Measurements from ENCODE around the gene WDR33.

The WDR33 gene

GRCh38 chr2:127672341-127673224, 138.4 kb downstream of the WDR33 start:
- no peak for DNase-seq (ENCODE audit: low spot score)

DNA sequence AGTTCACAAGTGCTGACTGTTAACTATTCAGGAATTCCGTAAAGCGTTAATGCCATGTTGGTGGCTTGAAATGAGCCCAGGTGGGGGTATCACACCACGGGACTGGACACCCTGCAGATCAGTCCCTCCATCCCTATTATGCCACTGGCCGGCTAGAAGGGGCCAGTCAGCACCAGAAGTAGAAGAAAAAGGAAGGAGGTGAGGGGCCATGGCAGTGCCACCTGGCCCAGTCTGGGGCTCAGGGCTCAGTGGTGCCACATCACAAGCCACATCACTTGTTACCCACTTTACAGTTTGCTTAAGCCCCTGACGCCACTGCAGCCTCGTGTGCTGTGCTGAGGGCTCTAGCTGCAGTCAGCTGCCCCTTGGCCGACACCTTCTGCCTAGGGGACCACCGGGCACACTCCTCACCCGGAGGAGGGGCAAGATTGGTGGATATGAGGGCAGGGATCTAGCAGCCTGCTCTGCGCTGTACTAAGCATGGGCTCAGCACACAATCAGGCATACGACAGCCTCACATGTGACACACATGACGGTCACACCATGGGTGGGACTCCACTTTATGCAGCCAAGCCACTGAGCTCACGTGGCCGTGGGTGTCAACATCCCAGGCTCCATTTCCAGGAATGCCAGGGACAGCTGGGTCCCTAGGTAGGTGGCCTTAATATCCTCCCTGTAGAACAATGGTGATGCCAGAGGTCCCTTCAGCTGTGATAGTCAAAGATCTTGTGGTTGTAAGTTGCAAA, 139.2 kb downstream of the WDR33 start:
- no peak for DNase-seq (ENCODE audit: low spot score)

GRCh38 chr2:127670957-127671290, 140.0 kb downstream of the WDR33 start:
- no peak for DNase-seq (ENCODE audit: low spot score)

- DNase-seq (ENCODE audit: low spot score), result no peak
Observed at GRCh38 chr2:127670055-127670956, 140.7 kb downstream of the WDR33 start.

- DNase-seq (ENCODE audit: low spot score), result no peak
Observed at GRCh38 chr2:127669056-127669455, 141.9 kb downstream of the WDR33 start.

GRCh38 chr2:127665267-127665893, 145.6 kb downstream of the WDR33 start:
- DNase-seq (ENCODE audit: low spot score), result no peak

GRCh38 chr2:127664895-127665225, 146.1 kb downstream of the WDR33 start:
- no peak for DNase-seq (ENCODE audit: low spot score)

DNA sequence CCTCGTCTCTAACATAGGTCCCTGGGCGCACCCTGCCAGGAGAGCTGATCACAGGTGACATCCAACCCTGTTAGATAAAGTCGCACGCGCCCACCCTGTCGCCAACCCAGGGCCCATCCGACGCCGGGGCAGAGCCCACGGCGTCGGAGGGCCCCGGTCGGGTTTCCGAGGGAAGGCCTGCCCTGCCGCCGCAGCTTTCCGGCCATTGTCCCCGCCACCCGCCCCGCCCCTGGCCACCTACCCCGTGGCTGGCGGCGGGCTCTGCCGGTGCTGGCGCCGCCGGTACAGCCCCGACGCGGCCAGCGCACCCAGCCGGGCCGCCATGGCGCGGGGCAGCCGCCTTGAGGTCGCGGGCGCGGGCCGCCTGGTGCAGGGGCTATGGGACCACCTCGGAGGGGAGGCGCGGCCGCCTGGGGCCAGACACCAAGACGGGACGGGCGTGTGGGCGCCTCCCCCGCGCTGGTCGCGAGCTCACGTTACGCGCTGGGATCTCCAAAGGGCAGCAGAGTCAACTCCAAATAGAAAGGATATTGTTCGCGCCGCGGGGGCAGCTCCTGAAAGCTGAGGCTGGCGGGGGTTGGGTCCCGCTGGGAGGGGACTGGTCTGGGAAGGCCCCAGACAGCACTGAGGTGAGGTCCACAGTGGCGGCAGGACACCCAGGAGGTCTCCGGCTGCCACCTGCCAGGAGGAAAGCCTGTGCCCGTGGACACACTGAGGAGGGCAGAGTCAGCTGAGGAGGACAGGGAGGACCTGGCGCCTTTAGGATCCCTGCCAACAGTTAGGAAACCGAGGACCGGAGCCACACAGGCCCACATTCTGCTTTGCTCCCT, 146.7 kb downstream of the WDR33 start:
- no peak for DNase-seq (ENCODE audit: low spot score)

DNA sequence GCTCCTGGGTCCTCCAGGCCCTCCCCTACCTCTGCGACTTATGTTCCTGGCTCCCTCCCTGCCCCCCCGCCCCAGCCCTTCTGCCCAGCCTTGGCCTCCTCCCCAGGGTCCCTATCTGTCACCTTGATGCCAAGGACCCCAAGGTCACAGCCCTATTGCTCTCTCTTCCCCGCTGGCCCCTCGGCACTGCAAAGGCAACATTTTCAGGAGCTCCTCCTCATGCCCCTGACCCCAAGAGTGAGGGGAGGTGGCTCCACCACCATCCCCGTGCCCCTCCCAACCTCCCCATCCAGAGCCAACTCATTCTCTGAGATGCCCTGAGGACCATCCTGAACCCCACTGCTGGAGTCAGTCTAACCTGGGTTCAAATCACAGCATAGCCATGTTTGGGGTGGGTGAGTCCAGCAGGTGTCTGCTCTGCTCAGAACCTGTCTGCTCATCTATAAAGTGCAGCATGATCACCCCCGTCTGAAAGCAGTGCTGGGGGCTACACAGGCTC, 147.4 kb downstream of the WDR33 start:
- no peak for DNase-seq (ENCODE audit: low spot score)

DNA sequence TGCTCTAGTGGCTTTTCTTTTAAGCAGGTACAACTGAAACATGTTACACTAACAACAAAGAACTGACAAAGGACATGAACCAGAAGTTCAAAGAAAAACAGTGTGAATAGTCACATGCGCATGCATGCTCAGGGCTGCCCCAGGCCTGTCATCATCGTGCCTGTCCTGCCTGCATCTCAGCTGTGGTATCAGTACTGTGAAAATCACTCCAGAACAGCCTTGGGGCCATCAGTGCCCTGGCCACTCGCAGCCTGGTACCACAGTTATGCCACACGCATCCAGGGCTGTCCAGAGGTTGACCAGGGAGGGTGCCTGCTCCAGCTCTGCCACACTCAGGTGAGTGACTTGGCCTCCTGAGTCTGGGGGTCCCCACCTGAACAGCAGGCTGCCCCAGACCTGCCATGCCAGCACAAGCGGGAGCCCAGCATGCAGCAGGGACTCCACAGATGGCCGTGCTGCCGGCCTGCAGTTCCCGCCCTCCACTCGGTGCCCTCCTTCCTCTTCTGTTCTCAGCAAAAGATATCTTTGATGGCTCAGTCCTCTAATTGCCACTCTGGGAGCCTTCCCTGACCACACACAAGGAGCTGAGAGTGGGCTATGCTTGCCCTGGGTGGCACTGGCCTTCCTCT, 147.9 kb downstream of the WDR33 start:
- DNase-seq (ENCODE audit: low spot score), result no peak

DNA sequence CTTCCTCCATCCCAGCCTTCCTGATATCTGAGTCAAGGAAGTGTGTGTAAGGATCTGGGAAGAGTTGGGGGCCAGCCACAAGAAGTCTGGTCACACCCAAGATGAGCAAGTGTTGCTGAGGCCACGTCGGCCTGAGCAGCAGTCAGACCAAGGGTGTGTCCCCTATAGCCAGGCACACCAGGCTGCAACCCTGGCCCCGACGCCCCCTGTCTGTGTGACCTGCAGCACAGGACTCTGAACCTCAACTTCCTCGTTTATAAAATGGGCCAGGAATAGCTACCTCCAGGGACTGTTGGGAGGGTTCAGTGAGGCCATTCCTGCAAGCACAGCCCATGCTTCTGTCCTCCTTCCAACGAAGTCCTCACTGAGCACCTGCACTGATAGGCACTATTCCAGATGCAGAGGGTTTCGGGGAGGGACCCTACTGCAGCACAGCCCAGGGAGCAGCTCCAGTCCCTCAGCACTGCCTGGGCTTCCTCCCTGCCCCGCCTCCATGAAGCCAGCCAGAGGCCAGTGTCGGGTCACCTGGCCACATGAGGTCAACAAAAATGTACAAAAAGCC, 148.9 kb downstream of the WDR33 start:
- DNase-seq (ENCODE audit: low spot score), result no peak

DNA sequence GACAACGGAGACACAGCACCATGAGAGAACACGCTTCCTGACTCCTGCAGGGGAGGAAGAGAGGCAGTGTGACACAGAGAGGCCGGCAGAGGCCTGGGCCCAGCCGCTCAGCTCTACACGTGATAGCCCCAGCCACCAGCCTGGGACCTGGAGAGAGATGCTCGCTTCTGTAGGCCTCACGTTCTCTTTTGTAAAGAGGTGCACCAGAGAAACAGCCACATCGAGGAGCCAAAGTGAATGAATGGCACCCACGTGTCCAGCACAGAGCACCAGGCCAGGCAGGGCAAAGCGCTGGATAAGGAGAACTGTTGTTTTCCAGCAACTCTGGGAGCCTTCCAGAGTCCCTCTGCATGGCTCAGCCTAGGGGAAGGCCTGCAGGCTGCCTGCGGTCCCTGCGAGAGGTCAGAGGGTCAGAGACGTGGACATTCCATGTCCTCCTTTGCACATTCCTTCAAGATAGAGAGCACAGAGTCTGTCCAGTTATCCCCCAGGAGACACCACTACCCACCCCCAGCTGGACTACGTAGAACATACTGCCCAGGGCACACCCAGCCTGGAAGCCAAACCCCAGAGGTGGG, 149.8 kb downstream of the WDR33 start:
- DNase-seq (ENCODE audit: low spot score), result no peak

DNA sequence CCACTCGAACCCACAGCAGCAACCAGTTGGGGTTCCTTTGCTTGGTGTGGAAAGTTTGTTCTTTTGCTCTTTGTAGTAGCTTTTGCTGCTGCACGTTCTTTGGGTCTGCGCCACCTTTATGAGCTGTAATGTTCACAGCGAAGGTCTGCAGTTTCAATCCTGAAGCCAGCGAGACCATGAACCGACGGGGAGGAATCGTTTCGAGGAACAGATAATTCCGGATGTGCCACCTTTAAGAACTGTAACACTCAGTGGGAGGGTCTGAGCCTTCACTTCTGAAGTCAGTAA, 150.7 kb downstream of the WDR33 start:
- DNase-seq (ENCODE audit: low spot score), result no peak

DNA sequence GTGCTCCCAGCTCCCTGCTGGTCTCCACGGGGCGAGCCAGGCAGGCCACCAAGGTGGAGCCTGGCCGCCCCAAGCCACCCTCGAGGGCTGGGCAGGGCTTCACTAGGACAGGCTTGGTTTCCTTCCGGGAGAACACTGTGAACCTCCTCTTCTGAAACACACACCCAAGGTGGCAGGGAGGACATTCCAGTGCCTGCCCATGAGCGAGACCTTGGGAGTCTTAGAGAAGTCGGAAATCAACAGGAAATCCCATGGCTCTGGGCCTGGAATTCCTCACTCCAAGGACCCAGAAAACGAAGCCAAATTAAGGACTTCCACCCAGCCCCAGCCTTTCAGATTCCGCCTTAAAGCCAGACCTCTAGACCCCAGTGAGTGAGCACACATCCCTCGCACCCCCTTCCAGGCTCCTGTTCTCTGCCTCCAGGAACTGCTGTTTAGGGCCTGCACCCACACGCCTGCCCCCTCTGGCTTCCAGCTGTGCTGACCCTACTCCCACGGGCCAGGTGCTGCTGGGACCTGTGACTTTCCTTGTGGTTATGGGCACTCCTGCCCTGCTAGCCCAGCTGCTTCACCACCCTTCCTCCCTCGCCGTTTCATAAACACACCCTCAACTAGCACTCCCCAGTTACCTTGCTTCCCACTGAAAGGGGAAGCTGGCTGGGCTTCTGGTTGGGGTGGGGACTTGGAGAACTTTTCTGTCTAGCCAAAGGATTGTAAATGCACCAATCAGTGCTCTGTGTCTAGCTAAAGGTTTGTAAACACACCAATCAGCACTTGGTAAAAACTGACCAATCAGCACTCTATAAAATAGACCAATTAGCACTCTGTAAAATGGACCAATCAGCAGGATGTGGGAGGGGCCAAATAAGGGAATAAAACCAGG, 151.3 kb downstream of the WDR33 start:
- DNase-seq (ENCODE audit: low spot score), result no peak

- no peak for DNase-seq (ENCODE audit: low spot score)
Observed at GRCh38 chr2:127658641-127659407, 152.1 kb downstream of the WDR33 start.

DNA sequence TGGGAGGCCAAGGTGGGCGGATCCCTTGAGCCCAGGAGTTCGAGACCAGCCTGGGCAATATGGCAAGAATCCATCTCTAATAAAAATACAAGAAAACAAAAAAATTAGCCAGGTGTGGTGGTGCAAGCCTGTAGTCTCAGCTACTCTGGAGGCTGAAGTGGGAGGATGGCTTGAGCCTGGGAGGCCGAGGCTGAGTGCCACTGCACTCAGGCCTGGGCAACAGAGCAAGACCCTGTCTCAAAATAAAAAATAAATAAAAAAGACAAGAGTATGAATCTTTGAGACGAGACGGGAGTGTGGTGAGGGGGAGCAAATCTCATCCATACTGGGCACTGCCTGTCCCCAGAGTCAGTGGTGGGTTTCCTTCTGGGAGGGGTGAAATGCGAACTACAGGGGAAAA, 152.8 kb downstream of the WDR33 start:
- no peak for DNase-seq (ENCODE audit: low spot score)

DNA sequence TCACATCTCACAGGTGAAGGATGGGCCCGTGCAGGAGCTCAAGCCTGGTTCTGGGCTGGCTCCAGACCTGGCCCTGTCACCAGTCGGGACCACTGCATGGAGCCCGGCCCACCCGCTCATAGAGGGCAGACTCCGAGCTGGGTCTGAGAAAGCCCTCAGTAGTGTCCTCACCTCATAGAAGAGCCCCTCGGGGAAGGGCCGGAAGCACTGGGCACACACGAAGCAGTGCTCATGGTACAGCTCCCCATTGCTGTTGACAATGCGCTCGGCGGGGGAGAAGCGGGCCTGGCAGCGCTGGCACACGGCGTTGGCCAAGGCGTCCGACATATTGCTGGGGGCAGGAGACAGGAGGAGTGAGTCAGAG, 153.8 kb downstream of the WDR33 start:
- DNase-seq (ENCODE audit: low spot score), result no peak

- DNase-seq (ENCODE audit: low spot score), result no peak
Observed at GRCh38 chr2:127656569-127657231, 154.3 kb downstream of the WDR33 start.

All from SW480 (cell line).